COR-L47 (cell line): Measurements from ENCODE around the gene ZBTB45.
"Not testable (repeated sequence)": the region's sequence is repeated elsewhere in the genome, so short reads cannot be mapped to it uniquely, and the experiment has no call there.

Experiments
- DNase-seq: peaks from one replicate; lab custom pipeline; 2025; lab: John Stamatoyannopoulos, UW

ZBTB45 gene

DNA sequence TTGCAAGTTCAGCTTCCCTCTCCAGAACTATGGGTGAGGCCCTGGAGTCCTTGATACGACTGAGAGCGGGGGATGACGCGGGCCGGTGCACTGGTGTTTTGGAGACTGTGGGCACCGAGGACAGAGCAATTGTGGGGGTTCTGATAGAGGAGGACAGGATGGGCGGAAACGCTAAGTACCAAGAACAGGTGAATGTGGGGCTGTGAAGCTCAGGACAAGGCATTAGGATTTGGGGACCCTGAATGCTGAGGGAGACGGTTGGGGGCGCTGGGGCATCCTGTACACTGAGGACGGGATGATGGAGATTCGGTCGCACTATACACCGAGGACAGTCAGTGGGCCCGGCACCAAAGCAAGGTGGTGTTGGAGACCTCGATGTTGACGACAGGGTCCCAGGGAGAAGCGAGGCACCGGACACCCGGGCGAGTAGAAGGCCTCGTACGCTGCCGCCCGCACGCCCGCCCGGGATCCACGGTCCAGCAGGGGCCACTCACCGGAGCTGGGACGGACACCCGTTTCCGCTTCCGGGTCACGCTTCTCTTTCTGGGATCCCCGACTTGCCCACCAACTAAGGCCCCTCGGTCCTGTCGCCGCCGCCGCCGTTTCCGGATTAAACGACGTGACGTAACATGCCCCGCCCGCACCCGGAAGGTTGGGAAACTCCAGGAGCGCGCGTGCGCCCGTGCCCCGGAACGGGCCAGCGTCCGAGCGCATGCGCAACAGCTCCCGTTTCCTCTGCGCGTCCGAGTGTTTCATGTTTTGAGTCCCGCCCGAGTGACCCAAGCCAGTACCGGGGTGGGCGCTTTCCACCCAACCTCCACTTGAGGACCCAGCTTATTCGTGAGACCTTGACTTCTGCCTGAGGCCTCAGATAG is 35.1 kb upstream of the ZBTB45 start, which contains the start of gene CHMP2A:
Gene CHMP2A, minus strand, starts transcription at position 612 of the 875 bp plus-strand sequence. CDS start 893 bp downstream, outside the sequence.
- DNase-seq, result no peak

- DNase-seq, result no peak
Measured at GRCh38 chr19:58553799-58554493, 34.3 kb upstream of the ZBTB45 start.

GRCh38 chr19:58552655-58553054 is 33.0 kb upstream of the ZBTB45 start:
- no peak for DNase-seq

DNA sequence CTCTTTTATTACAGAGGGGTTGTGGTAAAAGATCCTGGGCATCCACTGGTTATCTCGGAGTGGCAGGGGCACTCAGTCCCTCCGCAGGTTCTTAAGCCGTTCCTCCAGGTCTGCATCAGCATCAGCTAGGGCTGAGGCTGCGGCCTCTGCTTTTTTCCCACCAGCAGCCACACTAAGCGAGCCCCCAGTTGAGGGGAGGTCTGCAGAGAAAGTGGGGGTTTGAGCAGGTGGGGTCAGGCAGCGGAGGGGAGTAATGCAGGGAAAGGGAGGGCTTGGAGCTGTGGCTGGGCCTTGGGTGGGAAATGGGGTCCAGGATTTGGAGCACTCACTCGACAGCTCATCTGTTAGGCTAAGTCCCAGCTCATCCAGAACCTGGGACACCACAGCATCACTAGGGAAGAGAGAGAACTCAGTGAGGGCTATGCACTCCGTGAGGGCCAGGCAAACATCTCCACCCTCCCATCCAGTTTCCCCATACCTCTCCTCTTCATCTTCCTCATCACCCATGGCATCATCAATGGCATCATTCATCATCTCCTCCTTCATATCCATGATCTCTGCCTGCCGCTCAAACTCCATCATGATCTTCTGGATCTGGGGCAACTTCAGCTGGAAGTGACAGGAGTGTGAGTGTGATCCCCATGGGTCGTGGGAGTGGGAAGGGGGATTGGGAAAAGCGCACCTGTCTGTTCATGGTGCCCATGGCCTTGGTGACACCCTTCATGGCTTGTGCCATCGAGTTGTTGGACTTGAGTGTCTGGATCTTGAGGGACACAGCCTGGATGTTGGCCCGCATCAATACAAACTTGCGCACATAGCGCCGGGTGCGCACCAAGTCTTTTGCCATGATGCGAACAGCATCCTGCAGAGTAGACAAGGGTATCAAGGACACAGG is 32.2 kb upstream of the ZBTB45 start:
- no peak for DNase-seq

GRCh38 chr19:58551123-58551497 is 31.5 kb upstream of the ZBTB45 start:
- no peak for DNase-seq

DNA sequence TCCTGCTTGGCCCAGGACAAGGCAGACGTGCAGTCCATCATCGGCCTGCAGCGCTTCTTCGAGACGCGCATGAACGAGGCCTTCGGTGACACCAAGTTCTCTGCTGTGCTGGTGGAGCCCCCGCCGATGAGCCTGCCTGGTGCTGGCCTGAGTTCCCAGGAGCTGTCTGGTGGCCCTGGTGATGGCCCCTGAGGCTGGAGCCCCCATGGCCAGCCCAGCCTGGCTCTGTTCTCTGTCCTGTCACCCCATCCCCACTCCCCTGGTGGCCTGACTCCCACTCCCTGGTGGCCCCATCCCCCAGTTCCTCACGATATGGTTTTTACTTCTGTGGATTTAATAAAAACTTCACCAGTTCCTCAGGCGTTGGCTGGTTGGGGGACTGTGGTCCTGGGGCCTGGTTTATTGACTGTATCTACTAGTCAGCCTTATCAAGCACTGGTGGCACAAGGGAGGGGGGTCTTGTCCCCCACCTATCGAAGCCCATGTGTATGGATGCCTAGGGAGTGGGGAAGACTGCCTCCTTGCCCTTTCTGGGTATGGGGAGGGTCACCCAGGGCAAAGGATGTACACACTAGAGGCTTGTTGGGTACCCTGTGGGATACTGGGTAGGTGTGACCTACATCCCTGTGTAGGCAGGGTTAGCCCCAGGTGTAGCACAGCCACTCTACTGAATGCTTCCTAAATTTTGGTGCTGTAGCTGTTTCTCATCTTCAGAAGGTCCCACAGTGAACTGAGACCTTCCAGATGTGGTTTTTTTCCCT is 30.9 kb upstream of the ZBTB45 start:
- no peak for DNase-seq

DNA sequence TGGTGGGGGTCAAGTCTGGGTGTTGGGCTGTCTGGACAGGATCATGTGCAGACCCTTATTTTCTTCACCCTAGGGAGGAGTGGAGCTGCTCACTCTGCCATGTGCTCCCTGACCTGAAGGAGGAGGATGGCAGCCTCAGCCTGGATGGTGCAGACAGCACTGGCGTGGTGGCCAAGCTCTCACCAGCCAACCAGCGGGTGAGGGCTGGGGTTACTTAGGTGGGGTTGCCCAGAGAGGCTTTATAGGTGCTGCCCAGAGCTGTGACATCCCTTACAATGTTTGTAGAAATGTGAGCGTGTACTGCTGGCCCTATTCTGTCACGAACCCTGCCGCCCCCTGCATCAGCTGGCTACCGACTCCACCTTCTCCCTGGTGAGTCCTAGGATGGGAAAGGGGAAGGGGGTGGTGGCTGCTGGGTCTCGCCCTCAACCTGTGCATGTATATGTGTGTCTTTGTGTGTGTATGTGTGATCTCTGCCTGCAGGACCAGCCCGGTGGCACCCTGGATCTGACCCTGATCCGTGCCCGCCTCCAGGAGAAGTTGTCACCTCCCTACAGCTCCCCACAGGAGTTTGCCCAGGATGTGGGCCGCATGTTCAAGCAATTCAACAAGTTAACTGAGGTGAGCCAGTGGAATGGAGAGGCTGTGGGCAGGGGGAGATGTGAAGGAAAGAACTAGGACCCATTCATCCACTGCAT is 30.2 kb upstream of the ZBTB45 start:
- no peak for DNase-seq

GRCh38 chr19:58548859-58549663 is 29.5 kb upstream of the ZBTB45 start:
- no peak for DNase-seq

DNA sequence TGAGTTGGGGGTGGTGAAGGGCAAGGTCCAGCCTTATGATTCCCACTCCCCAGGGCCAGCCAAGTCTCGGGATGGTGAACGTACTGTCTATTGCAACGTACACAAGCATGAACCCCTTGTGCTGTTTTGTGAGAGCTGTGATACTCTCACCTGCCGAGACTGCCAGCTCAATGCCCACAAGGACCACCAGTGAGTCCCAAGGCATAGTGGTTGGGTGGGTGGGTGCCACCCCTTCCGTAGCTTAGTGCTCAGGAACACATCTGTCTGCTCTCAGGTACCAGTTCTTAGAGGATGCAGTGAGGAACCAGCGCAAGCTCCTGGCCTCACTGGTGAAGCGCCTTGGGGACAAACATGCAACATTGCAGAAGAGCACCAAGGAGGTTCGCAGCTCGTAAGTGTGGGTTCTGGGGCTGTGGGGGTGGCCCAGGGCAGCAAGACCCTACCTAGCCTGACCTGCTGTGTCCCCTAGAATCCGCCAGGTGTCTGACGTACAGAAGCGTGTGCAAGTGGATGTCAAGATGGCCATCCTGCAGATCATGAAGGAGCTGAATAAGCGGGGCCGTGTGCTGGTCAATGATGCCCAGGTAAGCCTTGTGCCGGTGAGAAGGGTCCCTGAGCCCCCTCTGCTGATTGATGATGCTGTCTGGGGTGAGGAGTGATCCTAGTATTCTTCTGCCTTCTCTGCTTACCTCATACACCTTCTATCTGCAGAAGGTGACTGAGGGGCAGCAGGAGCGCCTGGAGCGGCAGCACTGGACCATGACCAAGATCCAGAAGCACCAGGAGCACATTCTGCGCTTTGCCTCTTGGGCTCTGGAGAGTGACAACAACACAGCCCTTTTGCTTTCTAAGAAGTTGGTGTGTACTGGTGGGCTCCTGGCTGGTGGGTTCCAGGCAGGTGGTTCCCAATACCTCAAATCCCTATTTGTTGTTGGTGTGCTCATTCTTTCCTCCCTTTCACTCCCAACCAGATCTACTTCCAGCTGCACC is 28.0 kb upstream of the ZBTB45 start:
- no peak for DNase-seq

GRCh38 chr19:58546019-58546530 is 26.5 kb upstream of the ZBTB45 start:
- no peak for DNase-seq

DNA sequence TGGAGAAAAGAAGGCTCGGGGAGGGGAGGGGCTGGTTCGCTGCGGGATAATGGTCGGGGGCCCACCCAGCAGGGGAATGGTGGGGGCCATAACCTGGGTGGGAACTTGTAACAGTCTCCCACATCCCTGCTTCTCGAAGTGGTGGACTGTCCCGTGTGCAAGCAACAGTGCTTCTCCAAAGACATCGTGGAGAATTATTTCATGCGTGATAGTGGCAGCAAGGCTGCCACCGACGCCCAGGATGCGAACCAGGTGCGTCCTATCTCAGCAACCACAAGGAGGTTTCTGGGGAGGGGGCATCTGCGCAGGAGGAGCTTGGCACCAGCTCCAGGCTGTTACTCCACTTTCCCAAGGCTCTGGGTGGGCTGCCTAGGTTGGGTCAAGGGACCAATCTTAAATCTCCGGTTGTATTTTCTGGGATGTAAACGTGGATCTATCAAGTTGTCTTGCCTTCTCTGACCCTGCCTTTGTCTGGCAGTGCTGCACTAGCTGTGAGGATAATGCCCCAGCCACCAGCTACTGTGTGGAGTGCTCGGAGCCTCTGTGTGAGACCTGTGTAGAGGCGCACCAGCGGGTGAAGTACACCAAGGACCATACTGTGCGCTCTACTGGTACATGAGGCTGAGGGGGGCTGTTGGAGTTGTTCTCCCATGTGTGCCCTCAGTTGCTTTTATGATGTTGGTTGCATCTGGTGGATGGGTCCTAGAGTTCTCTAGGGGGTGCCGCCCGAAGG is 25.8 kb upstream of the ZBTB45 start:
- no peak for DNase-seq

- DNase-seq, result no peak
Measured at GRCh38 chr19:58544591-58545285, 25.1 kb upstream of the ZBTB45 start.

DNA sequence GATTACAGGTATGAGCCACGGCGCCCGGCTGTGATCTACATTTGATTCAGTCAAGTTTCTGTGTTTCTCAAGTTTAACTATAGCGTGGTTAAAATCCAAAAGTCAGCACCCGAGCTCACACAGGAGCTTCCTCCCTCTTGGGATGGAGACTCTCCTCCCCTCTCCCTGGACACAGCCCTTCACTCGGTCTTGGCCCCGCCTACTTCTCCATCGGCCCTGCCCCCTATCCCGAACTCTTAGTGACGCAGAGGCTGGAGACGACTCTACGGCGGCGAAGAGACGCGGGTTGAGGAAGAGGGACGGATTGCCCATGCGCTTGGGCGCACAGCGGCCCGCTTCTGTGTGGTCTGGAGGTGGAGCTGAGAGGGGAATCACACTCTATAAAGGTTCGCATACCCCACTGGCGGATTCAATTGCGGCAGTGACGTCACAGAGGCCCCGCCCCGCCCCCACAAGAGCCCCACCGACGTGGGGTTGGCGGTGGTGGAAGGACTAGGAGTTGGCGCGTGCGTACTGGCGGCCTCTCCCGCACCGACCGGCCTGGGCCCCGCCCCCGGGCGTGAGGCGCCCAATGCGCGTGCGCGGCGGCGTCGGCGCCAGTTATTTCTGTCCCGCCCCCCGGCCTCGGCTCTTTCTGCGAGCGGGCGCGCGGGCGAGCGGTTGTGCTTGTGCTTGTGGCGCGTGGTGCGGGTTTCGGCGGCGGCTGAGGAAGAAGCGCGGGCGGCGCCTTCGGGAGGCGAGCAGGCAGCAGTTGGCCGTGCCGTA is 24.4 kb upstream of the ZBTB45 start, which contains the start of gene TRIM28:
Gene TRIM28, plus strand, starts transcription at position 239 of the 765 bp plus-strand sequence. CDS start 694 bp downstream, outside the sequence.
- no peak for DNase-seq

- DNase-seq, result not testable (repeated sequence)
Measured at GRCh38 chr19:58542641-58543372, 23.2 kb upstream of the ZBTB45 start.

DNA sequence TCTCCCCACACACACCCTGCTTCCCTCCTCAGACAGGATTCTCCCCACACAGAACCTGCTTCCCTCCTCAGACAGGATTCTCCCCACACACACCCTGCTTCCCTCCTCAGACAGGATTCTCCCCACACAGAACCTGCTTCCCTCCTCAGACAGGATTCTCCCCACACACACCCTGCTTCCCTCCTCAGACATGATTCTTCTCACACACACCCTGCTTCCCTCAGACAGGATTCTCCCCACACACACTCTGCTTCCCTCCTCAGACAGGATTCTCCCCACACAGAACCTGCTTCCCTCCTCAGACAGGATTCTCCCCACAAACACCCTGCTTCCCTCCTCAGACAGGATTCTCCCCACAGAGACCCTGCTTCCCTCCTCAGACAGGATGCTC is 19.6 kb upstream of the ZBTB45 start:
- not testable (repeated sequence) for DNase-seq
